HepG2 (cell line): ENCODE data around the gene TIPIN. TPM values are rescaled to one million over a fixed set of nuclear protein-coding genes. Genes with fewer than 3 reads are reported as not detected.

Experiments
- BORCS8-MEF2B ChIP-seq: sonication (generic); formaldehyde crosslinking; IDR thresholded peaks from 2 replicates; pipeline ENCODE4 v1.8.0; 2022; ENCODE audit warnings: mild to moderate bottlenecking, missing genetic modification reagents
- KDM5B ChIP-seq: sonication (generic); formaldehyde crosslinking; IDR thresholded peaks from 2 replicates; pipeline ENCODE4 v1.4.0; 2020; ENCODE audit warnings: missing genetic modification reagents, mild to moderate bottlenecking, borderline replicate concordance
- MED8 ChIP-seq: sonication (generic); formaldehyde crosslinking; IDR thresholded peaks from 2 replicates; pipeline ENCODE4 v1.8.1; 2023; ENCODE audit warnings: mild to moderate bottlenecking, missing genetic modification reagents; ENCODE audit not compliant: insufficient replicate concordance
- PHF21A ChIP-seq: sonication (generic); formaldehyde crosslinking; IDR thresholded peaks from 2 replicates; pipeline ENCODE4 v1.5.0; 2020; ENCODE audit warnings: mild to moderate bottlenecking, missing genetic modification reagents
- SNAPC4 ChIP-seq: sonication (generic); formaldehyde crosslinking; IDR thresholded peaks from 2 replicates; pipeline ENCODE4 v1.4.0; 2020; ENCODE audit warnings: mild to moderate bottlenecking, missing genetic modification reagents
- UBTF ChIP-seq: sonication (generic); formaldehyde crosslinking; IDR thresholded peaks from 2 replicates; pipeline ENCODE4 v1.4.0; 2020; ENCODE audit warnings: mild to moderate bottlenecking, missing genetic modification reagents
- ZBED4 ChIP-seq: sonication (generic); formaldehyde crosslinking; IDR thresholded peaks from 2 replicates; pipeline ENCODE4 v1.4.0; 2020; ENCODE audit warnings: missing genetic modification reagents, borderline replicate concordance
- ZNF343 ChIP-seq: sonication (generic); formaldehyde crosslinking; IDR thresholded peaks from 2 replicates; pipeline ENCODE4 v1.4.0; 2020; ENCODE audit warnings: mild to moderate bottlenecking, missing genetic modification reagents
- ZNF704 ChIP-seq: sonication (generic); formaldehyde crosslinking; IDR thresholded peaks from 2 replicates; pipeline ENCODE4 v1.8.1; 2023; ENCODE audit warnings: mild to moderate bottlenecking, inconsistent platforms, moderate library complexity, missing genetic modification reagents, borderline replicate concordance
- ZNF710 ChIP-seq: sonication (generic); formaldehyde crosslinking; IDR thresholded peaks from 2 replicates; pipeline ENCODE4 v1.5.0; 2020; ENCODE audit warnings: mild to moderate bottlenecking, missing genetic modification reagents, borderline replicate concordance
- ZNF879 ChIP-seq: sonication (generic); formaldehyde crosslinking; IDR thresholded peaks from 2 replicates; pipeline ENCODE4 v1.8.1; 2023; ENCODE audit warnings: missing genetic modification reagents
- ZSCAN25 ChIP-seq: sonication (generic); formaldehyde crosslinking; IDR thresholded peaks from 2 replicates; pipeline ENCODE4 v1.8.0; 2022; ENCODE audit warnings: mild to moderate bottlenecking, missing genetic modification reagents
- polyA plus RNA-seq, 8 experiments: library from polyadenylated mRNA; depleted of rRNA in 3 of 8; stranded (reverse) in 7 of 8; unstranded in 1 of 8; fragments of >200 nt; fragmentation: Illumina TruSeq in 4 of 8; extraction: Trizol in 4 of 8; gene quantifications; 2 replicates each; pipeline versions ENCODE4 v1.2.1 to v1.2.3, GENCODE V29; 2011 to 2016; ENCODE audit warnings: low read depth in 4 of 8, missing spikeins in 1 of 8, mixed read lengths in 1 of 8; ENCODE audit not compliant: insufficient read depth in 1 of 8
- total RNA-seq, 5 experiments: library from RNA; depleted of rRNA; stranded (reverse); fragments of >200 nt; fragmentation: Illumina TruSeq; extraction: Trizol; gene quantifications; 2 replicates each; pipeline ENCODE4 v1.2.3, GENCODE V29; 2016; ENCODE audit warnings: low read depth in 1 of 5

The TIPIN gene
- total and polyA plus RNA-seq, 2 of the 13 experiments (the other 11 are each of a cell fraction or from before 2014, with no cell fraction given), result 2.7 to 28.6 TPM

- TF ChIP-seq UBTF (CRISPR knock-in tag) (peak; percentile 32; the same call in 1 of the 2 replicates), BORCS8-MEF2B (CRISPR knock-in tag) (0 out of 2 replicates have a peak, but pooled peaks have one; percentile 16), ZNF343 (CRISPR knock-in tag) (0 out of 2 replicates have a peak, but pooled peaks have one; percentile 38), PHF21A (CRISPR knock-in tag) (peak; percentile 28; the same call in 1 of the 2 replicates), ZNF704 (CRISPR knock-in tag) (0 out of 2 replicates have a peak, but pooled peaks have one; percentile 42), SNAPC4 (CRISPR knock-in tag) (0 out of 2 replicates have a peak, but pooled peaks have one; percentile 18), KDM5B (CRISPR knock-in tag) (peak; percentile 7; the same call in 1 of the 2 replicates), MED8 (peak; percentile 54), ZNF710 (CRISPR knock-in tag) (no peak), ZBED4 (0 out of 2 replicates have a peak, but pooled peaks have one; percentile 21), ZSCAN25 (CRISPR knock-in tag) (0 out of 2 replicates have a peak, but pooled peaks have one; percentile 31), ZNF879 (CRISPR knock-in tag) (no peak)
Measured at GRCh38 chr15:66294157-66294931, 62.1 kb downstream of the TIPIN start (continued).
